HL-60/S4 (cell line): ENCODE results near the gene FLACC1.
"Not testable (repeated sequence)": the region's sequence is repeated elsewhere in the genome, so short reads cannot be mapped to it uniquely, and the experiment has no call there.

Experiments used
- in situ Hi-C: fragments of 300-500 bp; cut with MboI; formaldehyde crosslinking; loops from 2 replicates; pipeline ENCODE4 v1.14.3; 2022; ENCODE audit warnings: low sequenced_read_pairs

The FLACC1 gene

GRCh38 chr2:201350879-201351278, 6.3 kb downstream of the FLACC1 start:
- in situ Hi-C loops: loop anchor here (25.0 kb wide), 1 partner anchor 439 kb away; no protein-coding TSS in a partner anchor

- in situ Hi-C loops: no loop called here
Observed at GRCh38 chr2:201349601-201350000, 7.5 kb downstream of the FLACC1 start.

GRCh38 chr2:201348758-201349157, 8.4 kb downstream of the FLACC1 start:
- in situ Hi-C loops: no loop called here

GRCh38 chr2:201347138-201347537, 10.0 kb downstream of the FLACC1 start:
- in situ Hi-C loops: no loop called here

- in situ Hi-C loops: no loop called here
Observed at GRCh38 chr2:201345625-201346213, 11.4 kb downstream of the FLACC1 start.

- in situ Hi-C loops: no loop called here
Observed at GRCh38 chr2:201344663-201345366, 12.3 kb downstream of the FLACC1 start.

- in situ Hi-C loops: no loop called here
Observed at GRCh38 chr2:201343559-201343958, 13.6 kb downstream of the FLACC1 start.

- in situ Hi-C loops: no loop called here
Observed at GRCh38 chr2:201342923-201343322, 14.2 kb downstream of the FLACC1 start.

DNA sequence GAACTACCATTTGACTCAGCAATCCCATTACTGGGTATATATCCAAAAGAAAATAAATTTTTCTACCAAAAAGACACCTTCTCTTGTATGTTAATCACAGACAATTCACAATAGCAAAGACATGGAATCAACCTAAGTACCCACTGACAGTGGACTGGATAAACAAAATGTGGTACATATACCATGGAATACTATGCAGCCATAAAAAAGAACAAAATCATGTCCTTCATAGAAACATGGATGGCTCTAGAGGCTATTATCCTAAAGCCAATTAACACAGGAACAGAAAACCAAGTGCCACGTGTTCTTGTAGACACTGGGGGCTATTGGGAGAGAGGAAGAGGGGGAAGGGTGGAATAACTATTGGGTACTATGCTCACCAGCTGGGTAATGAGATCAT, 27.7 kb downstream of the FLACC1 start:
- in situ Hi-C loops: no loop called here

DNA sequence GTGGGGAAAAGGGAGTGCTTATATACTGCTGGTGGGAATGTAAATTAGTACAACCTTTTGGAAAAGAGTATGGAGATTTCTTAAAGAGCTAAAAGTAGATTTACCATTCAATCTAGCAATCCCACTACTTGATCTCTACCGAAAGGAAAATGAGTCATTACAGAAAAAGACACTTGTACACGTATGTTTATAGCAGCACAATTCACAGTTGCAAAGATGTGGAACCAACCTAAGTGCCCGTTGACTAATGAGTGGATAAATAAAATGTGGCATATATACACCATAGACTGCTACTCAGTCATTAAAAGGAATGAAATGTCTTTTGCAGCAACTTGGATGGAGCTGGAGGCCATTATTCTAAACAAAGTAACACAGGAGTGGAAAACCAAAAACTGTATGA, 29.5 kb downstream of the FLACC1 start:
- in situ Hi-C loops: no loop called here

GRCh38 chr2:201322772-201323171, 34.4 kb downstream of the FLACC1 start:
- in situ Hi-C loops: no loop called here

GRCh38 chr2:201320701-201321100, 36.4 kb downstream of the FLACC1 start:
- in situ Hi-C loops: no loop called here

GRCh38 chr2:201320257-201320656, 36.9 kb downstream of the FLACC1 start:
- in situ Hi-C loops: no loop called here

DNA sequence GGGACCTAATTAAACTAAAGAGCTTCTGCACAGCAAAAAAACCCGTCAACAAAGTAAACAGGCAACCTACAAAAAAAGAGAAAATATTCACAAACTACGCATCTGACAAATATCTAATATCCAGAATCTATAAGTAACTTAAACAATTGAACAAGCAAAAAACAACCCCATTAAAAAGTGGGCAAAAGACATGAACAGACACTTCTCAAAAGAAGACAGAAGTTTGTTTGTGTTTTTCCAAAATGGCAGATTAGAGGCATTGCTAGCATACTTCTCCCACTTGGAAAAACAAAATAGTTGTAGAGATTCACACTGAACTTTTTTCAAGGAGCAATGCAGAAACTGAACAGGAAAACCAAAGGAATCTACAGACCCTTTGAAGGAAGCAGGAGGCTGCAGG, 37.6 kb downstream of the FLACC1 start:
- in situ Hi-C loops: no loop called here

GRCh38 chr2:201313362-201313761, 43.8 kb downstream of the FLACC1 start:
- in situ Hi-C loops: no loop called here

GRCh38 chr2:201308914-201309313, 48.2 kb downstream of the FLACC1 start:
- in situ Hi-C loops: no loop called here

GRCh38 chr2:201307876-201308275, 49.3 kb downstream of the FLACC1 start:
- in situ Hi-C loops: no loop called here

DNA sequence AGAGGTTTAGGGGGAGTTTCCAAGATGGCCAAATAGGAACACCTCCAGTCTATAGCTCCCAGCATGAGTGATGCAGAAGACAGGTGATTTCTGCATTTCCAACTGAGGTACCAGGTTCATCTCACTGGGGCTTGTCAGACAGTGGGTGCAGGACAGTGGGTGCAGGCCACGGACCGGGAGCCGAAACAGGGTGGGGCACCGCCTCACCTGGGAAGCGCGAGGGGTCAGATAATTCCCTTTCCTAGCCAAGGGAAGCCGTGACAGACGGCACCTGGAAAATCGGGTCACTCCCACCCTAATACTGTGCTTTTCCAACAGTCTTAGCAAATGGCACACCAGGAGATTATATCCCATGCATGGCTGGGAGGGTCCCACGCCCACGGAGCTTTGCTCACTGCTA, 57.2 kb downstream of the FLACC1 start:
- in situ Hi-C loops: not testable (repeated sequence)

- in situ Hi-C loops: no loop called here
Observed at GRCh38 chr2:201298462-201299052, 58.6 kb downstream of the FLACC1 start.

GRCh38 chr2:201290457-201291148, 66.5 kb downstream of the FLACC1 start:
- in situ Hi-C loops: not testable (repeated sequence)

DNA sequence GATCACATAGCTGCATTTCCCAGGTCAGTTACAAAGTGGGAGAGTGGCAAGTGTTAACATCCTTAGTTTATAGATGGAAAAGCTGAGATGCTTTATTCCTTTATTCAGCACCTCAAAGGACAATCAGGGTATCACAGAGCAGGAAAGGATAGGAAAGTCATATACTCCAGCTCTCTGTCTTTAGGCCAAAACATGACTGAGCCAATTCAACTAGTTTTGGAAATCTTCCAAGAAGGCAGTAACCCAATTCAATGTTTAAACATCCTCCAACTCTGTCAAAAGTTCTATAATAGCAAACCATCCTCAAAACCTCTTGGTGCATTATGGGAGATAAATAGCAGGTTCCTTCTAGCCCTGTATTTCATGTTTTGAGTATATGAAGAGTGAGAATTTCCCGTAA, 71.6 kb downstream of the FLACC1 start:
- in situ Hi-C loops: no loop called here
